HTERT RPE-1 (cell line): ENCODE data around the gene CDRT4.

ENCODE experiments used
- in situ Hi-C: fragments of 300-500 bp; cut with MboI; formaldehyde crosslinking; loops from 4 replicates; pipeline ENCODE4 v1.14.3; 2020; ENCODE audit warnings: low sequenced_read_pairs

The CDRT4 gene

DNA sequence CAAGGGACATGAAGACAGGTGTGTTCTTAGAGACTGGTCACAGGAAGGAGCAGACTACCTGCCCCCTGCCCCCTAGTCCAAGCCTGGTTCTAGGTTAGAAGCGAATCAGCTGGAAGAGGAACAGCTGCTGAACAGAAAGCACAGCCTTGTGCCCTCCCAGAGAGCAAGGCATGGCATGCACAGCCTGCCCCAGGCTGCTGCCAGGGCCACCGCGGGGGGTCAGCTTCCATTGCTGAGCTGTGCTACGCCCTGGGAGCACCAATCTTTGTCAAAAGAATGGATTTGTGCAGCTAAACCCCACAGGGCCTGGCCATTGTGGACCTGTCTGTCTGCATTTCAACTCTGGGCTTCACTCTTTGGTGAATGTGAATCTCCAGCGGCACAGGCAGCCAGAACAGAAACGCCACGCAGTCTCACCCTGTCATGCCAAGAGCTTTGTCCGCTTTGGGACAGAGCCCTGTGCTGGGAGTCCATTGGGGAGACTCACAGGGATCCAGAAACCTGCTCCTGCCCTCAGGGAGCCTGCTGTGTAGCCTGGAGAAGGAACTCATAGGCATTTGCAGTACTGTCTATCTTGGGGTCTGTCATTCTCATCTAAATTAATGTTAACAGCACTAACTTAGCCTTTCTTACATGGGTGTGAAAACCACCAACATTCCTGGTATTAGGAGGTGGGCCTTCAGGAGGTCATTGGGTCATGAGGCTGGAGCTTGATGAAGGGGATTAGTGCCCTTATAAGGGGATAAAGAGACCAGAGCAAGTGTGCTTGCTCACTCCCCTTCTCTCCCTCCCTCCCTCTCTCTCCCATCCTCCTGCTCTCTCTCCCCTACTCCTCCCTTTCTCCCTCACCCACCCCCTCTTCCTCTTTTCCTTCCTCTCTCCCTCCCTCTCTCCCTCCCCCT, 25.6 kb upstream of the CDRT4 start:
- in situ Hi-C loops, result no loop called here

GRCh38 chr17:15492186-15492585, 24.8 kb upstream of the CDRT4 start:
- in situ Hi-C loops, result no loop called here

- in situ Hi-C loops, result no loop called here
These were observed 23.3 kb upstream of the CDRT4 start for GRCh38 chr17:15490634-15491261.

DNA sequence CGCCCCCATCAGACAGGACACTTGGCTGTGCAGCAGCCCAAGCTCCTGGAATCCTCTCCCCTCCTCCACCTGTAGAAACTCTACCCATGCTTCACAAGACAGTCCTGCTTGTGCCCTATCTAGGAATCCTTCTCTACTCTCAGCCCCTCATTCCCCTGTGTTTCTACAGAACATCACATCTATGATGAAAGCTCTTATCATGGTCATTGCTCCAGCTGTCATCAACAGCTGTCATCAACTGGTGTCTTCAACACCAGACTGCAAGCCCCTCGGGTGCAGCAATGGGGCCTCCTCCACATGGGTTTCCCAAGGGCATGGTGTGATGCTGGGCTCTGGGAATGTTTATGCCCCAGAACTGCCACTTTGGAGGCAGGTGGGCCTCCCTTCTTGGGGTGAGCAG, 21.1 kb upstream of the CDRT4 start:
- in situ Hi-C loops, result no loop called here

GRCh38 chr17:15485045-15485444, 17.6 kb upstream of the CDRT4 start:
- in situ Hi-C loops, result no loop called here

DNA sequence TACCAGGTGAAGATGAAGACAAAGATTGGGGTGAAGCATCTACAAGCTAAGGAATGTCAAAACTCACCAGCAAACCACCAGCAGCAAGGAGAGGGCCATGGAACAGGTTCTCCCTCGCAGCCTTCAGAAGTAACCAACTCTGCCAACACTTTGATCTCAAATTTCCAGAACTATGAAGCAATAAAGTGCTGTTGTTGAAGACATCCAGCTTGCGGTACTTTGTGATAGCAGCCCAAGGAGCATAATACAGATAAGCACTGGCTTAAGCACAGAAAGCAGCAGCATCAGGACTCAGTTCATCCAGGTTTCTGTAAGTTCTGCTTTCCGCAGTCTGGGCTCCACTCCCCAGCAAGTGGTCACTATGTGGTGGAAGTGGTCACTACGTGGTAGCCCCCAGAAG, 16.0 kb upstream of the CDRT4 start:
- in situ Hi-C loops, result no loop called here

GRCh38 chr17:15482476-15482875, 15.1 kb upstream of the CDRT4 start:
- in situ Hi-C loops, result no loop called here

DNA sequence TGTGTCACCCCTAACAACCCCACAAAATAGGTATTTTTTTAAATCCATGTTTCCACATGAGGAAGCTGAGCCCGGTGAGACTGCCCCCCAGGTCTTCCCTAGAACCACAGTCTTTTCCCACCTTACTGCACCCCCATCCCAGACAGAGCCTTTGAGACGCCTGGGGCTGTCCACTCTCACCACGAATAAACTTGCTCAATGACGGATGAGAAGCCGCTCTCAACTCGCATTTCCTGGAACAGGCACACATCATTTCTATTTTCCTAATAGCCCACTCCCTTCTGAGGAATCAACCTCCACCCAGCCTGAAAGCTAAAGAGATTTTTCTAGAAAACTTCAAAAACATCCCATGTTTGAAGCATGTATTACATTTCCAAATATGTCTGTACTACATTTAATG, 14.1 kb upstream of the CDRT4 start:
- in situ Hi-C loops, result no loop called here

DNA sequence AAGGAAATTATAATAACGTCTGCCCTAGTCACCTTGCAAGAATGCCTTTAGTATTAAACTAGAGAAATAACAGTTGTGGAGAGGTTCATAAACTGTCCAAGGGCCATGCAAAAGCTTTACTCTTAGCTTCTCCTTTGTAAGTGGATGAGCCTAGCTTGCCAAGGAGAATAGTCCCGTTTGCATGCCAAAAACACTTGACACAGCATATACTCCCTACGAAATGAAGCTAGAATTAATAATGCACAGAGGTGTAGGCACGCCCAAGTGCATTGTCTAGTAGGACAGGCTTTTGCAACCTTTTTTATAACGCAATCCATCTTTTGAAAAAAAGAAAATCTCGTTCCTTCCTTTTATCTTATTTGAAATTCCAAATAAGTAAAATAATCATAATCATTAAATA, 12.8 kb upstream of the CDRT4 start:
- in situ Hi-C loops, result no loop called here

- in situ Hi-C loops, result no loop called here
These were observed 12.3 kb upstream of the CDRT4 start for GRCh38 chr17:15479703-15480102.

DNA sequence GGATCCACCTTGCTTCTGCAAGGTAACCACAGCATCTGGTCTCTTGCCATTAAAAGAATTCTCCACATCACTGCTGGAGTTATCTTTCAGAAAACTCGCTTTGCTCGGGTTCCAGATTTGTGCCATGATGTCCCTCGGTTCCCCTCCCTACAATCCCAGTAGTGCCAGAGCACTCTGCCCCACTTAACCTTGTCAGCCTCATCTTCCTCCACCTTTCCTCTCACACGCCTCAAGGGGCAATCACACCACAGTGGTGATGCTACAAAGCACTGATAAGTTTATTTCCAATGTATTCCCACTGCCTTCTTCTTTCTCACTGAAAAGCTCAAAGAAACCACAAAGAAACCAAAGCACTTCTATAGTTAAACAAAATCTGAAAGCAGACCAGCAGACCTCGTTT, 11.4 kb upstream of the CDRT4 start:
- in situ Hi-C loops, result no loop called here

- in situ Hi-C loops, result no loop called here
These were observed 8.4 kb upstream of the CDRT4 start for GRCh38 chr17:15475631-15476354.

- in situ Hi-C loops, result no loop called here
These were observed 5.5 kb upstream of the CDRT4 start for GRCh38 chr17:15472891-15473290.

- in situ Hi-C loops, result no loop called here
These were observed 3.1 kb upstream of the CDRT4 start for GRCh38 chr17:15470536-15470935.

DNA sequence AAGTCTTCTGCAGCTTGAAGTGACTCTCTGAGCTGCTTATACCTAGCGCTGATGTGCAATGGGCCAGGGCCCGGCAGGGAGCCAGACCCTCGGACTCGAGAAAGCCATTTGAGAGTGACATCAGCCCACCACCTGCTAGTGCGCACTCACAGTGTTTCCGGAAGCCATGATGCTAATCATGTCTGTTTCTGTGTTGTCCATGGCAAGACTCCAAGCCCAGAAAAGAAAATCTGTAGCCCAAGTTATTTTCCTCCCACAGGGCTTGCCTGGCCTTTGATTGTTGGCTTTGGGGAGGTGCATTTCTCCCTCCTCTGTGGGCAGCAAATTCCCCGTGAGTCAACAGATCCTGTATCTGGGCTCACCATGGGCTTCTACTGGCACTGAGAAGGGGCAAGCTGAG, 1.8 kb upstream of the CDRT4 start:
- in situ Hi-C loops, result no loop called here

- in situ Hi-C loops, result no loop called here
These were observed 705 bp upstream of the CDRT4 start for GRCh38 chr17:15468126-15468525.

DNA sequence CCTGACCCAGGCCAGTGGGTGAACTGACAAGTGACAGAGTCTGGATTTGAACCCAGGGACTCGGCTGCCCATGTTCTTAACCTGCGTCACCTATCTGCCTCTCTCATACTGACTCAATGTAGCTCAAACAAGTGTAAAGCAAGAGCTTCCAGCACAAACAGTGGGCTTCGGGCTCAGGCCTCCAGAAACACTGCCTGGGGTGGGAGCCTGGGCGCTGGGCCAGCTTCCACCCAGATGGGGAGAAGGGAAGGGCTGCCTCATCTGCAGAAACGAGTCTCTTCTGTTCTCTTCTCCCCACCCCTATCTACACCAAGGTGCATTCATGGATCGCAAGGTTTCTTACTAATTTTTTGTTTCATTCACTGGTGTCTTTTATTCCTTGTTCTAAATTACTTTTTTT, 1.3 kb downstream of the CDRT4 start:
- in situ Hi-C loops, result no loop called here

DNA sequence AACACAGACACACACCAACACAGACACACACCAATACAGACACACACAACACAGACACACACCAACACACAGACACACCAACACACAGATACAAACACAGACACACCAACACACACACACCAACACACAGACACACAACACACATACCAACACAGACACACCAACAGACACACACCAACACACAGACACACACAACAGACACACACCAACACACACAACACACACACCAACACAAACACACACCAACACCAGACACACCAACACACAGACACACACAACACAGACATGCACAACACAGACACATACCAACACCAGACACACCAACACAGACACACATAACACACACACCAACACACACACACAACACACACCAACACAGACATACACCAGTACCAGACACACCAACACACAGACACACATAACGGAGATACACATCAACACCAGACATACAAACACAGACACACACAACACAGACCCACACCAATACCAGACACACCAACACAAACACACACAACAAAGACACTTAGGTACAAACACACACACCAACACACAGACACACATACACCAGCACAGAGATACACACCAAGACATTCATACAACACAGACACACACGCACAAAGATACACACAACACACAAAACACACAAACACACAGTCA, 2.2 kb downstream of the CDRT4 start:
- in situ Hi-C loops, result no loop called here

GRCh38 chr17:15464231-15464985, 3.0 kb downstream of the CDRT4 start:
- in situ Hi-C loops, result no loop called here

- in situ Hi-C loops, result no loop called here
These were observed 4.2 kb downstream of the CDRT4 start for GRCh38 chr17:15462976-15463772.
